Testis (tissue), 3 donors: Measurements from ENCODE around the gene SUPT3H. TPM values are rescaled to one million over a fixed set of nuclear protein-coding genes. Genes with fewer than 3 reads are reported as not detected.
"Not testable (repeated sequence)": the region's sequence is repeated elsewhere in the genome, so short reads cannot be mapped to it uniquely, and the experiment has no call there.

ENCODE experiments used
- DNase-seq: peaks from one replicate; pipeline ENCODE4 v3.0.0-alpha.2; 2019
- H3K27ac ChIP-seq, 2 donors: fragments of 200-600 bp; sonication (generic); one replicate each; pipeline ENCODE4 v1.5.1; 2019
- H3K27me3 ChIP-seq: fragments of 200-600 bp; sonication (generic); one replicate; pipeline ENCODE4 v1.5.1; 2019
- H3K36me3 ChIP-seq: fragments of 200-600 bp; sonication (generic); one replicate; pipeline ENCODE4 v1.5.1; 2017; ENCODE audit warnings: low read depth; ENCODE audit errors: missing control alignments
- H3K4me1 ChIP-seq: fragments of 200-600 bp; sonication (generic); one replicate; pipeline ENCODE4 v1.5.1; 2019
- H3K4me3 ChIP-seq, 2 donors: fragments of 200-600 bp; sonication (generic); one replicate each; pipeline ENCODE4 v1.5.1; 2017 to 2019
- H3K9me3 ChIP-seq: fragments of 200-600 bp; sonication (generic); one replicate; pipeline ENCODE4 v1.5.1; 2017
- CTCF ChIP-seq, 3 experiments: fragments of 450-650 bp in 2 of 3; fragments of 200-600 bp in 1 of 3; sonication (generic) in 1 of 3; IDR thresholded peaks; one replicate each; pipeline ENCODE4 v1.5.1; 2016 to 2019; ENCODE audit warnings: antibody characterized with exemption in 3 of 3, mild to moderate bottlenecking in 2 of 3, moderate library complexity in 1 of 3
- POLR2A ChIP-seq: fragments of 450-650 bp; IDR thresholded peaks from one replicate; pipeline ENCODE4 v1.6.1; 2017; ENCODE audit warnings: antibody characterized with exemption, mild to moderate bottlenecking, moderate library complexity
- WGBS, 2 donors: methylation state at CpG; one replicate each; pipeline ENCODE4 v1.1.5; 2018; 5-methylcytosine and 5-hydroxymethylcytosine counted together
- intact Hi-C: fragments of 100-400 bp; cut with DNase I; formaldehyde crosslinking; loops from one replicate; pipeline ENCODE4 v1.15.1; 2023; ENCODE audit warnings: low total_unique reads
- polyA plus RNA-seq: library from polyadenylated mRNA; stranded (reverse); fragments of 350-450 nt; fragmentation: Illumina TruSeq; extraction: RNeasy Lipid Tissue Mini Kit (QIAGEN cat#74804); gene quantifications from one replicate; pipeline ENCODE4 v1.2.3, GENCODE V29; 2014; ENCODE audit warnings: low read depth, low replicate concordance; ENCODE audit not compliant: insufficient read depth
- total RNA-seq, 2 donors: library from RNA; depleted of rRNA; stranded (reverse); fragments of >200 nt; gene quantifications; one replicate each; pipeline ENCODE4 v1.2.3, GENCODE V29; 2016

SUPT3H gene
- total and polyA plus RNA-seq, 3 donors from 2014 or later: 29.4 to 35.9 (median 30.8) TPM

GRCh38 chr6:44868335-44868668 lies 509.4 kb downstream of the SUPT3H start:
- no peak overlapping the region for H3K27ac ChIP-seq
- H3K27me3 ChIP-seq: no peaks in the 10 kb centered on the region
- DNase-seq: no peak
- TF ChIP-seq CTCF (IDR thresholded peaks at IDR 0.05) (no peak), POLR2A (no peak)
- no peaks in the 10 kb centered on the region for H3K9me3 ChIP-seq
- no peaks in the 10 kb centered on the region for H3K36me3 ChIP-seq
- 95 to 98% methylated on average over 2 of the region's 2 CpGs for WGBS, 2 donors
- no peak overlapping the region for H3K4me3 ChIP-seq
- intact Hi-C loops: no loop called here
- H3K4me1 ChIP-seq: no peaks in the 10 kb centered on the region

GRCh38 chr6:44867571-44868334 lies 510.0 kb downstream of the SUPT3H start:
- WGBS, 2 donors: 91 to 93% methylated on average over 7 of the region's 7 CpGs

GRCh38 chr6:44865184-44865583 lies 512.5 kb downstream of the SUPT3H start:
- intact Hi-C loops, H3K36me3 ChIP-seq: not testable (repeated sequence)
- WGBS, 2 donors: 83 to 84% methylated on average over 2 of the region's 2 CpGs

More at GRCh38 chr6:44867571-44868334, 510.0 kb downstream of the SUPT3H start:
- Histone ChIP-seq H3K27me3 (no peaks in the 10 kb centered on the region), H3K9me3 (no peaks in the 10 kb centered on the region), H3K4me1 (no peaks in the 10 kb centered on the region), H3K36me3 (no peaks in the 10 kb centered on the region), H3K27ac (no peak overlapping the region), H3K4me3 (no peak overlapping the region)
- TF ChIP-seq POLR2A: no peak
- no peak for TF ChIP-seq CTCF (IDR thresholded peaks at IDR 0.05)
- intact Hi-C loops: no loop called here
- no peak for DNase-seq

DNA sequence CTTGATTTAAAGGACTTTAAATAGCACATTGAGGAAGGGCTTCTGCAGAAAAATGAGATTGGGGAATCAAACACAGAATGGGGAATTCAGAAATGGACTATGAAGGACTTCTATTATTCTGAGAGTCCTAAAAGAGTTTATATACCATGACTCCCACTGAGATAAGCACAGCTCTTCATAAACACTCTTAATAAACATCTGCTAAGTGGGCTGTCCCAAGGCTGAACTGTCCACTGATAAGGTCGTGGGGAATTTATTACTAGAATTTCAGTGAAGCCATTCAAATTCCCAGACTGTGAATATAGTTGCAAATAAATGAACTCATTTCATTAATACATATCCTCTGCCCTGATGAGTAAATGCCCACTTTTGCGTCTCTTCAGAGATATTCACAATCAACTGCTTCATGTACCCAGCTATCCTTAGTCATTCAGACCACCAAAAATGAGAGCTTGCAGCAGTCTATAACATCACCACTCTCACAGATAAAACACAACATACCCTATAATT lies 517.8 kb downstream of the SUPT3H start:
- 68 to 69% methylated on average over 2 of the region's 2 CpGs for WGBS, 2 donors
- H3K9me3 ChIP-seq: no peaks in the 10 kb centered on the region
- no peaks in the 10 kb centered on the region for H3K27me3 ChIP-seq
- TF ChIP-seq CTCF (IDR thresholded peaks at IDR 0.05): no peak
- no peak for TF ChIP-seq POLR2A
- no peak overlapping the region for H3K4me3 ChIP-seq
- no peaks in the 10 kb centered on the region for H3K4me1 ChIP-seq
- intact Hi-C loops: no loop called here
- DNase-seq: no peak
- H3K27ac ChIP-seq: no peak overlapping the region
- H3K36me3 ChIP-seq: no peaks in the 10 kb centered on the region

More at GRCh38 chr6:44865184-44865583, 512.5 kb downstream of the SUPT3H start:
- not testable (repeated sequence) for H3K4me3 ChIP-seq, H3K27me3 ChIP-seq, DNase-seq, H3K27ac ChIP-seq, H3K4me1 ChIP-seq, H3K9me3 ChIP-seq

- H3K9me3 ChIP-seq: no peaks in the 10 kb centered on the region
- H3K36me3 ChIP-seq: no peaks in the 10 kb centered on the region
- no peaks in the 10 kb centered on the region for H3K4me1 ChIP-seq
- no peak overlapping the region for H3K27ac ChIP-seq
- DNase-seq: no peak
- no peaks in the 10 kb centered on the region for H3K27me3 ChIP-seq
- no peak overlapping the region for H3K4me3 ChIP-seq
- TF ChIP-seq POLR2A (no peak), CTCF (IDR thresholded peaks at IDR 0.05) (no peak)
- intact Hi-C loops: no loop called here
Observed at GRCh38 chr6:44858998-44859397, 518.7 kb downstream of the SUPT3H start.
